Keratinocyte (primary cell): Measurements from ENCODE around the gene DMD. TPM values are rescaled to one million over a fixed set of nuclear protein-coding genes. Genes with fewer than 3 reads are reported as not detected.

Experiments
- DNase-seq: peaks from one replicate; pipeline ENCODE4 v3.0.0-alpha.2; 2011; ENCODE audit warnings: low read depth, missing footprints, low spot score
- FAIRE-seq: peaks from 2 replicates; lab custom pipeline; 2011; peaks lifted over from hg19 to GRCh38; lab: Jason Lieb, UNC
- H2AFZ ChIP-seq: 2 replicates; pipeline ENCODE4 v1.6.0; 2012; ENCODE audit warnings: low read length, control low read depth, inconsistent platforms; ENCODE audit not compliant: control insufficient read depth
- H3K27ac ChIP-seq: 2 replicates; pipeline ENCODE4 v1.5.1; 2011; ENCODE audit warnings: low read length; ENCODE audit not compliant: control insufficient read depth, insufficient read depth
- H3K27me3 ChIP-seq: 3 replicates; pipeline ENCODE4 v1.6.0; 2011; ENCODE audit warnings: low read length; ENCODE audit not compliant: control insufficient read depth, insufficient read depth; ENCODE audit errors: extremely low read depth
- H3K36me3 ChIP-seq, 2 experiments: 2 replicates in 1 of 2; 3 replicates in 1 of 2; pipeline ENCODE4 v1.5.1; 2011; ENCODE audit warnings: low read length in 2 of 2, mild to moderate bottlenecking in 1 of 2; ENCODE audit not compliant: control insufficient read depth in 2 of 2, insufficient read depth in 2 of 2; ENCODE audit errors: extremely low read depth in 1 of 2
- H3K4me1 ChIP-seq: 3 replicates; pipeline ENCODE4 v1.5.1; 2011; ENCODE audit warnings: low read length; ENCODE audit not compliant: control insufficient read depth, insufficient read depth; ENCODE audit errors: extremely low read depth
- H3K4me2 ChIP-seq: 3 replicates; pipeline ENCODE4 v1.6.0; 2011; ENCODE audit warnings: low read depth, low read length; ENCODE audit not compliant: control insufficient read depth, insufficient read depth; ENCODE audit errors: extremely low read depth
- H3K4me3 ChIP-seq, 3 experiments: fragments of 200-600 bp in 1 of 3; sonication (generic) in 1 of 3; 2 replicates in 2 of 3; 3 replicates in 1 of 3; pipeline ENCODE4 v1.5.1; 2011 to 2016; ENCODE audit warnings: low read length in 3 of 3, mild to moderate bottlenecking in 3 of 3, control low read depth in 2 of 3, inconsistent platforms in 1 of 3, low read depth in 1 of 3, mixed read lengths in 1 of 3, mixed run types in 1 of 3, moderate library complexity in 1 of 3; ENCODE audit not compliant: control insufficient read depth in 2 of 3, insufficient read depth in 2 of 3; ENCODE audit errors: extremely low read depth in 1 of 3
- H3K79me2 ChIP-seq: 2 replicates; pipeline ENCODE4 v1.6.0; 2012; ENCODE audit warnings: low read length; ENCODE audit not compliant: control insufficient read depth, insufficient read depth
- H3K9ac ChIP-seq: 3 replicates; pipeline ENCODE4 v1.6.0; 2011; ENCODE audit warnings: low read length; ENCODE audit not compliant: control insufficient read depth, insufficient read depth; ENCODE audit errors: extremely low read depth
- H3K9me1 ChIP-seq: 3 replicates; pipeline ENCODE4 v1.6.0; 2011; ENCODE audit warnings: low read length; ENCODE audit not compliant: control insufficient read depth, insufficient read depth; ENCODE audit errors: extremely low read depth
- H3K9me3 ChIP-seq: 2 replicates; pipeline ENCODE4 v1.5.1; 2012; ENCODE audit warnings: low read depth, low read length; ENCODE audit not compliant: control insufficient read depth
- H4K20me1 ChIP-seq: 3 replicates; pipeline ENCODE4 v1.6.0; 2011; ENCODE audit warnings: low read length; ENCODE audit not compliant: control insufficient read depth, insufficient read depth; ENCODE audit errors: extremely low read depth
- EZH2 ChIP-seq: IDR thresholded peaks from one replicate; pipeline ENCODE4 v1.6.1; 2012; ENCODE audit warnings: inconsistent platforms, mild to moderate bottlenecking, low read length, moderate library complexity
- dilution Hi-C: fragments of 300-500 bp; cut with MboI; formaldehyde crosslinking; loops from one replicate; pipeline ENCODE4 v1.7.0; 2020; ENCODE audit warnings: low sequenced_read_pairs; ENCODE audit not compliant: extremely low pct_ligation_motif_present
- polyA plus RNA-seq, 5 experiments: library from polyadenylated mRNA; depleted of rRNA in 3 of 5; stranded (reverse) in 3 of 5; stranded (forward) in 1 of 5; unstranded in 1 of 5; fragments of >200 nt; gene quantifications; 1 replicate in 1 of 5; 2 replicates in 3 of 5; 3 replicates in 1 of 5; pipeline versions ENCODE4 v1.2.1 to v1.2.3, GENCODE V29; 2011 to 2012; ENCODE audit warnings: missing spikeins in 2 of 5, low read depth in 1 of 5, low replicate concordance in 1 of 5
- TF ChIP-seq, protein P1 (sequence below), 3 experiments: IDR thresholded peaks in 1 of 3; conservative IDR thresholded peaks in 1 of 3; optimal IDR thresholded peaks in 1 of 3; 2 replicates in 2 of 3; 3 replicates in 1 of 3; pipeline versions ENCODE3 to v1.5.1; 2011; ENCODE audit warnings: low read length in 3 of 3, mild to moderate bottlenecking in 3 of 3, moderate library complexity in 2 of 3, control low read depth in 1 of 3, inconsistent platforms in 1 of 3; ENCODE audit not compliant: insufficient read depth in 2 of 3; ENCODE audit errors: extremely low read depth in 1 of 3

Gene DMD
- polyA plus RNA-seq, 1 donor (not counting 4 experiments of a cell fraction or from before 2014, with no cell fraction given): 8.9 TPM

DNA sequence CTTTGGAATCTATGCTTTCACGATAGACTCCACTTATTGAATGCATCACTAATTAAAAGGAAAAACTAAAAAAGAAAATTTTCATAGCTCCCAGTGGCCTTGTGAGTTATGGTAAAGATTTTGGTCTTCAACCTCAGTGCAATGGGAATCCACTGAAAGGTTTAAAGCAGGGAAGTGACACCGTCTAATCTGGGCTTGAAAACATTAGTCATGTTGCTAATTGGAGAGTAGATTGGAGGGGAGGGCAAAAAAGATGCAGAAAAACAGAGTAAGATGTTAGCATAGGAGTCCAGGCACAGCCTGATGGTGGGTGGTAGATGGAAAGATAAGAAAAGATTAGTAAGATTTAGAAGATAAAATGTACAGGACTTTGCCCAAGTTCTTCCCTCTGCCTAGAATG, 1506.4 kb downstream of the DMD start:
- Histone ChIP-seq H3K27ac (no peak overlapping the region), H4K20me1 (no peaks in the 10 kb centered on the region), H3K27me3 (no peaks in the 10 kb centered on the region), H3K4me2 (no peak overlapping the region), H3K4me1 (no peaks in the 10 kb centered on the region), H3K36me3 (no peaks in the 10 kb centered on the region), H2AFZ (no peak overlapping the region), H3K9me1 (no peaks in the 10 kb centered on the region), H3K79me2 (no peaks in the 10 kb centered on the region), H3K9me3 (no peaks in the 10 kb centered on the region), H3K4me3 (no peak overlapping the region), H3K9ac (no peak overlapping the region)
- dilution Hi-C loops: no loop called here
- TF ChIP-seq, protein P1, sequence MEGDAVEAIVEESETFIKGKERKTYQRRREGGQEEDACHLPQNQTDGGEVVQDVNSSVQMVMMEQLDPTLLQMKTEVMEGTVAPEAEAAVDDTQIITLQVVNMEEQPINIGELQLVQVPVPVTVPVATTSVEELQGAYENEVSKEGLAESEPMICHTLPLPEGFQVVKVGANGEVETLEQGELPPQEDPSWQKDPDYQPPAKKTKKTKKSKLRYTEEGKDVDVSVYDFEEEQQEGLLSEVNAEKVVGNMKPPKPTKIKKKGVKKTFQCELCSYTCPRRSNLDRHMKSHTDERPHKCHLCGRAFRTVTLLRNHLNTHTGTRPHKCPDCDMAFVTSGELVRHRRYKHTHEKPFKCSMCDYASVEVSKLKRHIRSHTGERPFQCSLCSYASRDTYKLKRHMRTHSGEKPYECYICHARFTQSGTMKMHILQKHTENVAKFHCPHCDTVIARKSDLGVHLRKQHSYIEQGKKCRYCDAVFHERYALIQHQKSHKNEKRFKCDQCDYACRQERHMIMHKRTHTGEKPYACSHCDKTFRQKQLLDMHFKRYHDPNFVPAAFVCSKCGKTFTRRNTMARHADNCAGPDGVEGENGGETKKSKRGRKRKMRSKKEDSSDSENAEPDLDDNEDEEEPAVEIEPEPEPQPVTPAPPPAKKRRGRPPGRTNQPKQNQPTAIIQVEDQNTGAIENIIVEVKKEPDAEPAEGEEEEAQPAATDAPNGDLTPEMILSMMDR (optimal IDR thresholded peaks at IDR 0.05 in 1 of 3, IDR thresholded peaks at IDR 0.05 in 1 of 3, conservative IDR thresholded peaks at IDR 0.05 in 1 of 3; ENCODE audit: extremely low read depth in 1 of 3, insufficient read depth in 2 of 3, low read length in 3 of 3): no peak
- TF ChIP-seq EZH2: no peak
- FAIRE-seq (no peak), DNase-seq (no peak)

GRCh38 chrX:31702222-31702621, 1509.1 kb downstream of the DMD start:
- Histone ChIP-seq H2AFZ (no peak overlapping the region), H3K27ac (no peak overlapping the region), H3K9me3 (no peaks in the 10 kb centered on the region), H3K4me1 (no peaks in the 10 kb centered on the region), H3K9ac (no peak overlapping the region), H3K4me3 (no peak overlapping the region), H3K36me3 (no peaks in the 10 kb centered on the region), H3K4me2 (no peak overlapping the region), H4K20me1 (no peaks in the 10 kb centered on the region), H3K79me2 (no peaks in the 10 kb centered on the region), H3K9me1 (no peaks in the 10 kb centered on the region), H3K27me3 (no peaks in the 10 kb centered on the region)
- TF ChIP-seq, protein P1 (optimal IDR thresholded peaks at IDR 0.05 in 1 of 3, IDR thresholded peaks at IDR 0.05 in 1 of 3, conservative IDR thresholded peaks at IDR 0.05 in 1 of 3; ENCODE audit: extremely low read depth in 1 of 3, insufficient read depth in 2 of 3, low read length in 3 of 3): no peak
- TF ChIP-seq EZH2: no peak
- DNase-seq (no peak), FAIRE-seq (no peak)
- dilution Hi-C loops: no loop called here
